Measurements from ENCODE around the gene GNA14.

GNA14 gene

DNA sequence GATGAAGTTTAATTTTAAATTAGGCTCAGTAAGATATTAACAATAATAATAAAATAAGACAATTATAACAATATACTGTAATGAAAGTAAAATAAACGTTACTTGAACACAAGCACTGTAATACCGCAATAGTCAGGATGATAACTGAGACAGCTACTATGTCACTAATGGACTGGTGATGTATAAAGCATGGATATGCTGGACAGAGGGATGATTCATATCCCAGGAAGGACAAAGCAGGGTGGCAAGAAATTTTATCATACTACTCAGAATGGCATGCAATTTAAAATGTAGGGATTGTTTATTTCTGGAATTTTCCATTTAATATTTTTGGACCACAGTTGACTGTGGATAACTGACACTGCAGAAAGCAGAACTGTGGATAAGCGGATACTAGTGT, 273.9 kb downstream of the GNA14 start:
- TF ChIP-seq, protein P1, sequence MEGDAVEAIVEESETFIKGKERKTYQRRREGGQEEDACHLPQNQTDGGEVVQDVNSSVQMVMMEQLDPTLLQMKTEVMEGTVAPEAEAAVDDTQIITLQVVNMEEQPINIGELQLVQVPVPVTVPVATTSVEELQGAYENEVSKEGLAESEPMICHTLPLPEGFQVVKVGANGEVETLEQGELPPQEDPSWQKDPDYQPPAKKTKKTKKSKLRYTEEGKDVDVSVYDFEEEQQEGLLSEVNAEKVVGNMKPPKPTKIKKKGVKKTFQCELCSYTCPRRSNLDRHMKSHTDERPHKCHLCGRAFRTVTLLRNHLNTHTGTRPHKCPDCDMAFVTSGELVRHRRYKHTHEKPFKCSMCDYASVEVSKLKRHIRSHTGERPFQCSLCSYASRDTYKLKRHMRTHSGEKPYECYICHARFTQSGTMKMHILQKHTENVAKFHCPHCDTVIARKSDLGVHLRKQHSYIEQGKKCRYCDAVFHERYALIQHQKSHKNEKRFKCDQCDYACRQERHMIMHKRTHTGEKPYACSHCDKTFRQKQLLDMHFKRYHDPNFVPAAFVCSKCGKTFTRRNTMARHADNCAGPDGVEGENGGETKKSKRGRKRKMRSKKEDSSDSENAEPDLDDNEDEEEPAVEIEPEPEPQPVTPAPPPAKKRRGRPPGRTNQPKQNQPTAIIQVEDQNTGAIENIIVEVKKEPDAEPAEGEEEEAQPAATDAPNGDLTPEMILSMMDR (IDR thresholded peaks at IDR 0.05; ENCODE audit: low read depth, low read length, missing control alignments): no peak
- DNase-seq (ENCODE audit: extremely low read depth, low read depth): no peak
- H3K4me3 ChIP-seq (replicated peaks; ENCODE audit: low read depth, low read length): no peak overlapping the region
